Umbilical cord (tissue), 2 donors: ENCODE data around the gene SBNO2. TPM values are rescaled to one million over a fixed set of nuclear protein-coding genes. Genes with fewer than 3 reads are reported as not detected.

Source experiments
- DNase-seq: peaks from one replicate; pipeline ENCODE4 v3.0.0-alpha.2; 2015; ENCODE audit warnings: low spot score
- total RNA-seq: library from RNA; depleted of rRNA; stranded (reverse); fragments of >200 nt; gene quantifications from one replicate; pipeline ENCODE4 v1.2.3, GENCODE V29; 2014; ENCODE audit warnings: low replicate concordance; ENCODE audit not compliant: insufficient read depth

Gene SBNO2
- total RNA-seq, 1 donor from 2014 or later: 21.7 TPM

GRCh38 chr19:1076046-1076386 is 98.1 kb downstream of the SBNO2 start:
- DNase-seq: no peak

DNA sequence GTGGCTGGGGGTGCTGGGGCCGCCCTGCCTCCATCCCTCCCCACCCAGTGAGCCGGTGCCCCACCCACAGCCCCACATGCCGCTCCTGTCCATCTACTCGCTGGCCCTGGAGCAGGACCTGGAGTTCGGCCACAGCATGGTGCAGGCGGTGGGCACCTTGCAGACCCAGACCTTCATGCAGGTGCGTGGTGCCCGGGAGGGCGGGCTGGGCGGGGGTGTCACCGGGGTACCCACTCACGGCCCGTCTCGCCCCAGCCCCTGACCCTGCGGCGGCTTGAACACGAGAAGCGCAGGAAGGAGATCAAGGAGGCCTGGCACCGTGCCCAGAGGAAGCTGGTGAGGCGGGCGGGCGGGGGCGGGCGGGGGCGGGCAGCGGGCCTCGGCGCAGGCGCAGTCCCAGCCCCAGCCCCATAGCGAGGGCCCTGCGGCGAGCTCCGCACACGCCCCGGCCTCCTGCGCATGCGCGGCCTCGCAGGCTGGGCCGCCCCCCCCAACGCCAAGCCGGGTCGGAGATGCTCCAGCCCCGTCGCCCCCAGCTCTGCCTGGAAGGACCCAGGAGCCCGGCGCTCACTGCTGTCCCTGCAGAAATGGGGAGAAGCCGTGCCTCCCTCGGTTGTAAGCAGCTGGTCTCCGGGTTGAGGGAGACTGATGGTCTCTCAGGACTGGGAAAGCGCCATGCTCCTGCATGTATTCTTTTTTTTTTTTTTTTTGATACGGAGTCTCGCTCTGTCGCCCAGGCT is 99.4 kb downstream of the SBNO2 start:
- no peak for DNase-seq

DNA sequence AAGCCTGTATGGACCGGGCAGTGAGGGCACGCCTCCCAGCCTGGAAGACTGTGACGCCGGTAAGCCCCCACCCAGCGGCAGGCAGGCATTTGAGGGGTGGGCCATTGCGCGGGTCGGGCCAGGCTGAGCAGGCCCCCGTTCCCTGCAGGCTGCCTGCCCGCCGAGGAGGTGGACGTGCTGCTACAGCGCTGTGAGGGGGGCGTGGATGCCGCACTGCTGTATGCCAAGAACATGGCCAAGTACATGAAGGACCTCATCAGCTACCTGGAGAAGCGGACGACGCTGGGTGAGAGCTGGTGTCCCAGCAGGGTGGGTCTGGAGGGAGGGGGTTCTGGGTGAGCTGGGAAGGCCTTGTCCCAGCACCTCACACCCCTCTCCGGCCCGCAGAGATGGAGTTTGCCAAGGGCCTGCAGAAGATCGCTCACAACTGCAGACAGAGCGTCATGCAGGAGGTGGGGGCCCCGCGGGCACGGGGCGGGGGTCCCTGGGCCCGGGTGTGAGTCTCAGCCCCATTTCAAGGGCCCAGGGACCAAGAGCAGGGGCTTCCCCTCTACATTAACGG is 100.0 kb downstream of the SBNO2 start:
- no peak for DNase-seq

GRCh38 chr19:1073063-1073955 is 100.8 kb downstream of the SBNO2 start:
- no peak for DNase-seq

DNA sequence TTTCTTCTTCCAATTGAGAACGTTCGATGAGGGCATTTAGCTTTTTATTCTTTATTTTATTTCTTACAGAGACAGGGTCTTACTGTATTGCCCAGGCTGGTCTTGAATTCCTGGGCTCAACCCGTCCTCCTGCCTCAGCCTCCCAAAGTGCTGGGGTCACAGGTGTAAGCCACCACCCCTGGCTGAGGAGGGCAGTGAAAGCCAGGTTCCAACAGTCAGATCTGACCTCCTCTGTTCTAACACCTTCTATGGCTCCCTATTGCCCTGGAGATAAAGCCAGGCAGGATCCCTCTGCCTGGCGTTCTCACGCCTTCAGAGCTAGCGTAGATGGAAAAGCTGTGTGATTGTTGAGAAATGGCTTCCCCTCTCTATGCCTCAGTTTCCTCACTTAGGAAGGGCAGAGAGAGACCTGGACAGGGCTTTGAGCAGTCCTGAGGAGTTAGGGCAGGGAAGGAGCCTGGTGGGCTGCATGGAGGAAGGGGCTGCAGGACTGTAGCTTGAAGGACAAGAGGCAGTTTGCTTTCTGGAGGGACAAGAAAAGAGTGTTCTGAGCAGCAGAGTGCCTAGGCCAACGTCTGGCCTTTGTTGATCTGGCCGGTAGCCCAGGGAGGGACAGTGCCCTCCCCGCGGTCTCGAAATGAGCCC is 101.6 kb downstream of the SBNO2 start:
- DNase-seq: no peak

DNA sequence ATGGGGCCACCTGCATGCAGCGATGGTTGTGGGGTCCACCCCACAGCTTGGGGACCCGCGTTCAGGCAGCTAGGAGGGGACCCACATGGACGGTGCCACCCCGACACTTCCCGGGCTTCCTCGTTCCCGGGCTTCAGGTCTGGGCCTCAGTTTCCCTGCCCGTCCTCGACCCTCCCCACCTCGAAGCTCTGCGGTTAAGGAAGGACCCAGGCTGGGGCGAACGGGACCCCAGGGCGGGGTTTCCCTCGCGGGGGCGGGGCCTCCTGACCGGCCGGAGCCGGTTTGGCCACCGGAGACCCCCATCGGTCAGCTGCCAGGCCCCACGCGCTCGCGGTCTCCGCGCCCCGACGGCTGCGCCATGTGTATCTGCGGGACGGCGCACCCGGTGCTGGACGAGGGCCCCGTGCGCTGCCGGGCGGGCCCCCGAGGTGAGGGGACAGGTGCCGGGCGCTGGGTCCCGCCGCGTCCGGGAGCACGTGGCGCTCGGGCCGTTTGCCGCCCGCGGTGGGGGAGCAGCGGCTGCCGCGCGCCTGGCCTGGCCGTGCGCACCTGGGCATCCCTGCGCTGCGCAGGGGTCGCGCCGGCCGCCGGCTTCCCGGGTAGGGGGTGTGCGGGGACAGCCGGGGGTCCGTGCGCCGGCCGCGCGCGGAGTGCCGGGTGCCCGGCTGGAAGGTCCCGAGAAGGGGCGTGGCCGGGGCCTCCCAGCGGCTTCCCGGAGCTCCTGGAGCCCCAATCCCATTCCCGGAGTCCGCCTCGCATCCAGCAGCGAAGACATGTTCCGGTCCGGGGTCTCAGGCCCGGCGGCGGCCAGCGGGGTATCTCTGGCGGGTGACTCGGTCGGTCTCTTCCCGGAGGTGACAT is 102.9 kb downstream of the SBNO2 start:
- DNase-seq: no peak

- no peak for DNase-seq
Observed at GRCh38 chr19:1070576-1070930, 103.5 kb downstream of the SBNO2 start.

DNA sequence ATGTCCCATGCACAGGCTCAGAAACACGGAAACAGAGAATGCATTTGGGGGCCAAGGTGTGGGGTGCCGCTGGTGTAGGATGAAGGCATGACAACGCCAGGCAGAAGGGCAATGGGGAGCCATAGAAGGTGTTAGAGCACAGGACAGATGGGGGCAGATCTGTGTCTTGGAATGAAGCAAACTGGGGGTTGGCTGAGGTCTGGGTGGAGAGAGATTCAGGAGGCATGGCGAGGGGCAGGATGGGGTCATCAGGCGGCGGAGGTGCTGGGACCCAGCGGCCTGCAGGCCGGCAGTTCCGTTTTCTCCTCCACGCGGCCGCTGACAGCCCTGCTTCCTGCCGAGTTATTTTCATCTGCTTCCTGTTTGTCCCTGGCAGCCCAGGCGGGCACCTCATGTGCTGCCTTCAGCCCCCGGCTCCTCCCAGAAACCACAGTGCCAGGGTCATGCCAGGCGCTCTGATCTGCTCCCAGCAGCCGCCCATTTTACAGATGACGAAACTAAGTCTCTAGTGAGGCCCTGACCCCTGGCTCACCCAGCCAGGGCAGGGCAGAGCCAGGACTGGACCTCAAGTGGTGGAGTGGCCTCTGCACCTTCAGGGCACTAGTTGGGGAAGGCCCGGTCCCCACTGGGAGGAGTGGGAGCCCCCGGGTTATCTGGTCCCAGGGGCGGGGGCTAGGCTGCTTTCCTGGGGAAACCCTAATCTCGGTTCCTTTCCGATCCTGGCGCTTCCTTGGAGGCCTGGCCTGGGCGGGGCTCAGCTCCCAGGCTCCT is 104.9 kb downstream of the SBNO2 start:
- peak; percentile 43 for DNase-seq

- DNase-seq: no peak
Observed at GRCh38 chr19:1068009-1069001, 105.8 kb downstream of the SBNO2 start.

DNA sequence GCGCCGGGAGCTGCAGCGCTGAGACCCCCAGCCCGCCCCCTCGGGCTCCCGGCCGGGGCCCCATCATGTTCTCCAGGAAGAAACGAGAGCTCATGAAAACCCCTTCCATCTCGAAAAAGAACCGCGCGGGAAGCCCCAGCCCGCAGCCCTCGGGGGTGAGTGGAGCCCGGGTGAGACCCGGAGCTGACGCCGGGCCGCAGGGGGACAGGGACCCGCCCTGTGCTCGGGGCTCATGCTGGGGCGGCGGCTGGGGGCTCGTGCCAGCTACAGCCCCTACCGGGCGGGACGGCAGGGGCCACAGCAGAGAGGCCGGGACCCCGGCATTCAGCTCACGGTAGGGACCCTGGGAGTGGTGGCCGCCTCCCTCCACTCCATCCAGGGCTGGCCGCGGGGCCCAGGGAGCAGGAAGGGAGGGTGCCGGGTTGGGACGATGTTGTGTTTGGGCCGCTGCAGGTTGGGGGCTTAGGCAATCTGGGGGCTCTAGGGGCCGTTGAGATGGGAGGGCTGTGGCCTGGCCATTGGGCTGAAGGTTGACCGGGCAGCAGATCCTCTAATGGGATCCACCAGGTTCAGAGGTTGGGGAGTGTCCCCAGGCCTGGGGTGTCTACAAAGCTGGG is 106.6 kb downstream of the SBNO2 start:
- no peak for DNase-seq

DNA sequence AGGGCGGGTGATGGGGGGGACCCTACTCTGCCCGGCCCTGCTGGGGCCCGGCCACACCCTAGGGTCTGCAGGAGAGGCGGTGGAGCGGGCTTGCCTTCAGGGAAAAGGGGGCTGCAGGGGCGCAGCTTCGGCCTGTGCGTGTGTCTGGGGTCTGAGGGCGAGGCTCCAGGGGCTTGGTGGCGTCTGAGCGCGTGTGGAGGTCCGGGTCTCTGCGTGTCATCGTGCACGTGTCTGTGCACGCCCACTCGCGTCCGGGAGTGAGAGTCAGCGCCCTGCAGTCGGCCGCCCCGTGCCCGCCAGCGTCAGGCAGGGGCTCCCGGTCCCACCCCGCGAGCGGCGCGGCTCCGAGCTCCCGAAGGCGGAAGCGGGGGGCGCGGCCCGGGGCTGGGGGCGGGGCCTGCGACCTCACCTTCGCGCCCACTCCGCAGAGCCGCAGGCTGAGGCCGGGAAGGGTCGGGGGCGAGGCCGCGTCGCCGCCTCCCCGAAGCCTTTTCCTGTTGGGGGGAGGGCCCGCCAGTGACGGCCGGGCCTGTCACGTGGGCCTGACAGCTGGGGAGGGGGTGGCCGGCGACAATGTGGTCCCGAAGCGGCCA is 107.2 kb downstream of the SBNO2 start, which contains the start of gene ARHGAP45:
TSS of gene ARHGAP45 (plus strand) at position 420 of the 593 bp plus-strand sequence. CDS start 239 bp downstream, outside the sequence.
- no peak for DNase-seq

- DNase-seq: no peak
Observed at GRCh38 chr19:1066251-1066747, 107.8 kb downstream of the SBNO2 start.

GRCh38 chr19:1065606-1066109 is 108.4 kb downstream of the SBNO2 start:
- DNase-seq: no peak

- DNase-seq: peak; percentile 47
Observed at GRCh38 chr19:1064661-1065605, 109.1 kb downstream of the SBNO2 start.

- DNase-seq: no peak
Observed at GRCh38 chr19:1063909-1064660, 110.0 kb downstream of the SBNO2 start.
